ENCODE data around the gene PIGM. TPM values are rescaled to one million over a fixed set of nuclear protein-coding genes. Genes with fewer than 3 reads are reported as not detected.
A peak's percentile ranks its signal among the peaks of the same experiment; 100 is the strongest.

The PIGM gene
- total RNA-seq (3.1 TPM), polyA plus RNA-seq (5.7 TPM)
- long read RNA-seq, donor 1, full-length matches to known transcripts: 2 of 2 reads
- long read RNA-seq, donor 1, partial matches to known transcripts: 0 of 2 reads
- long read RNA-seq, donor 1, other reads (novel, unspliced or antisense): 0 of 2 reads
- long read RNA-seq, donor 2, full-length matches to known transcripts: 49 of 49 reads
- long read RNA-seq, donor 2, partial matches to known transcripts: 0 of 49 reads
- long read RNA-seq, donor 2, other reads (novel, unspliced or antisense): 0 of 49 reads
- long read RNA-seq, donor 3, full-length matches to known transcripts: 32 of 32 reads
- long read RNA-seq, donor 3, partial matches to known transcripts: 0 of 32 reads
- long read RNA-seq, donor 3, other reads (novel, unspliced or antisense): 0 of 32 reads
- long read RNA-seq, donor 4, full-length matches to known transcripts: 18 of 18 reads
- long read RNA-seq, donor 4, partial matches to known transcripts: 0 of 18 reads
- long read RNA-seq, donor 4, other reads (novel, unspliced or antisense): 0 of 18 reads
- long read RNA-seq, donor 5, full-length matches to known transcripts: 47 of 47 reads
- long read RNA-seq, donor 5, partial matches to known transcripts: 0 of 47 reads
- long read RNA-seq, donor 5, other reads (novel, unspliced or antisense): 0 of 47 reads
- long read RNA-seq, donor 6, full-length matches to known transcripts: 22 of 22 reads
- long read RNA-seq, donor 6, partial matches to known transcripts: 0 of 22 reads
- long read RNA-seq, donor 6, other reads (novel, unspliced or antisense): 0 of 22 reads
- long read RNA-seq, donor 7, full-length matches to known transcripts: 17 of 17 reads
- long read RNA-seq, donor 7, partial matches to known transcripts: 0 of 17 reads
- long read RNA-seq, donor 7, other reads (novel, unspliced or antisense): 0 of 17 reads
- long read RNA-seq, donor 8, full-length matches to known transcripts: 6 of 6 reads
- long read RNA-seq, donor 8, partial matches to known transcripts: 0 of 6 reads
- long read RNA-seq, donor 8, other reads (novel, unspliced or antisense): 0 of 6 reads
- long read RNA-seq, donor 9, full-length matches to known transcripts: 16 of 16 reads
- long read RNA-seq, donor 9, partial matches to known transcripts: 0 of 16 reads
- long read RNA-seq, donor 9, other reads (novel, unspliced or antisense): 0 of 16 reads
- long read RNA-seq, donor 10, full-length matches to known transcripts: 9 of 9 reads
- long read RNA-seq, donor 10, partial matches to known transcripts: 0 of 9 reads
- long read RNA-seq, donor 10, other reads (novel, unspliced or antisense): 0 of 9 reads

DNA sequence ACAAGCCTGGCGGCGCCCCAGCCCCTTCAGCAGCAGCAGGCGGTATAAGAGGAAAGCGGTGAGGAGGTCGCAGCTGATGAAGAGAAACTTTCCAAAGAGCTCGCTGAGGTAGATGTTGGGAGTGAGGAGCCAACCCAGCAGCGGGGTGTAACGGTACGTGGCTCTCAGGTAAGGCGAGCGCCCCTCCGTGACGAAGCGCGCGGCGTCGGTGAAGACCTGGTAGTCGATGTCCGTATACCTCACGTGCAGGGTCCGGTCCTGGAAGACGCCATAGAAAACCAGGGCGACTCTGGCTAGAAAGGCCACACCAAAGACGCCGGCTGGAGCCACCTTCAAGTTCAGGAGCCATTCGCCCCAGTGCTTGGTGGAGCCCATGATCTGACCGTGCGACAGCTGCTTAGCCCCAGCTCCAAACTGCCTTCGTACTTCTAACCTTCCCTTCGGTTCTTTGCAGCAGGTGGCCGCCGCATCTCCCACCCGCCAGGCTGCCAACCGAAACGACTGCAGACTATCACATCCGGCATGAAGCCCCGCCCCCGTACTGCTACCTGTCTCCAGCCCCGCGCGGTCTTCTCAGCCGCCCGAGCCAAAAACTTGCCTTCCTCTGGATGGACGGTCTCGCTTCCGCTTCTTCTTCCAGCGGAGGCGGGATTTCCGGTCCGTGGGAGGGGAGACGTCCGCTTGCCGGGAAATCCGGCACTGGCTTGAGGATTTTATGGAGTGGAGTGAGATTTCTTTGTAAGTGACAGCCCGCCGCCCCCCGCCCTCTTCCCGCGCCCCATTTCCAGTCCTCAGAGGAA is at the start of gene PIGM:
TSS of gene PIGM (minus strand) at position 626 of the 800 bp plus-strand sequence. CDS start at position 375, 251 bp downstream.
- no peaks in the 10 kb centered on the region for H3K36me3 ChIP-seq (ENCODE audit: control insufficient read depth in 2 of 2, insufficient read depth in 2 of 2, low read length in 1 of 2)

GRCh38 chr1:160081261-160081936 is 49.6 kb upstream of the PIGM start, which contains the start of gene KCNJ9:
KCNJ9 (plus strand) TSS chr1:160081538; CDS start chr1:160084031, 2,493 bp downstream.
- Histone ChIP-seq H3K9me3 (ENCODE audit: control insufficient read depth in 2 of 2, insufficient read depth in 1 of 2, low read length in 1 of 2) (no peaks in the 10 kb centered on the region), H3K4me3 (ENCODE audit: low read length in 2 of 2) (no peak within 1 kb of the TSS), H3K27ac (ENCODE audit: low read depth in 1 of 2, low read length in 1 of 2) (no peak within 1 kb of the TSS), H3K36me3 (ENCODE audit: control insufficient read depth in 2 of 2, insufficient read depth in 2 of 2, low read length in 1 of 2) (peaks cover 0 to 4% of the 10 kb centered on the region in 2 donors), H3K4me1 (ENCODE audit: control insufficient read depth in 2 of 2, insufficient read depth in 2 of 2, low read length in 2 of 2) (peaks cover 3 to 8% of the 10 kb centered on the region in 2 donors), H3K27me3 (ENCODE audit: control insufficient read depth in 2 of 2, insufficient read depth in 1 of 2, low read length in 1 of 2) (peaks cover 19 to 79% of the 10 kb centered on the region in 2 donors)
- 25% methylated on average over 14 of the region's 14 CpGs for WGBS
- no peak for DNase-seq (ENCODE audit: low read depth in 6 of 9, low spot score in 9 of 9)

More for the DNA sequence above, at the start of gene PIGM:
- H3K27ac ChIP-seq (ENCODE audit: low read depth in 1 of 2, low read length in 1 of 2): peak within 1 kb of the TSS; percentile 78 to 83
- peak within 1 kb of the TSS; percentile 82 to 83 for H3K4me3 ChIP-seq (ENCODE audit: low read length in 2 of 2)
- H3K4me1 ChIP-seq (ENCODE audit: control insufficient read depth in 2 of 2, insufficient read depth in 2 of 2, low read length in 2 of 2): peaks cover 11 to 14% of the 10 kb centered on the region in 2 donors
- peak; percentile 84 to 97 (median 93) for DNase-seq (ENCODE audit: low read depth in 6 of 9, low spot score in 9 of 9)
- peaks cover 0 to 2% of the 10 kb centered on the region in 2 donors for H3K27me3 ChIP-seq (ENCODE audit: control insufficient read depth in 2 of 2, insufficient read depth in 1 of 2, low read length in 1 of 2)
- WGBS: under 1% methylated on average over 60 of the region's 60 CpGs
- no peaks in the 10 kb centered on the region for H3K9me3 ChIP-seq (ENCODE audit: control insufficient read depth in 2 of 2, insufficient read depth in 1 of 2, low read length in 1 of 2)

GRCh38 chr1:160080381-160081100 is 48.8 kb upstream of the PIGM start:
- Histone ChIP-seq H3K4me1 (ENCODE audit: control insufficient read depth in 2 of 2, insufficient read depth in 2 of 2, low read length in 2 of 2) (peaks cover 3 to 5% of the 10 kb centered on the region in 2 donors), H3K9me3 (ENCODE audit: control insufficient read depth in 2 of 2, insufficient read depth in 1 of 2, low read length in 1 of 2) (no peaks in the 10 kb centered on the region), H3K27me3 (ENCODE audit: control insufficient read depth in 2 of 2, insufficient read depth in 1 of 2, low read length in 1 of 2) (peaks cover 19 to 86% of the 10 kb centered on the region in 2 donors), H3K27ac (ENCODE audit: low read depth in 1 of 2, low read length in 1 of 2) (no peak overlapping the region), H3K36me3 (ENCODE audit: control insufficient read depth in 2 of 2, insufficient read depth in 2 of 2, low read length in 1 of 2) (no peaks in the 10 kb centered on the region), H3K4me3 (ENCODE audit: low read length in 2 of 2) (no peak overlapping the region)
- no peak for DNase-seq (ENCODE audit: low read depth in 6 of 9, low spot score in 9 of 9)
- 74% methylated on average over 6 of the region's 6 CpGs for WGBS

DNA sequence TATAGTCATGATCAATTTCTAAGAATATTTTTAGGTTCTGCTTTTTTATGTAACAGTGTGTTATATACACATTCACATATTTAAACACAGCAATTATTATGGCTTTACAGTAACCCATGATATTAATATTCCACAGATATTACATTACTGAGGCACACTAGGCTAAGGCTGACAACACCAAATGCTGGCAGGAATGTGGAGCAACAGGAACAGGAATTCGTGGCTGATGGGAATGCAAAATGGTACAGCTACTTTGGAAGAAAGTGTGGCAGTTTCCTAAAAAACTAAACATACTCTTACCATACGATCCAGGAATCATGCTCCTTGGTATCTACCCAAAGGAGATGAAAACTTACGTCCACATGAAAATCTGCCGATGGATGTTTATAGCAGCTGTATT is 47.7 kb upstream of the PIGM start:
- Histone ChIP-seq H3K9me3 (ENCODE audit: control insufficient read depth in 2 of 2, insufficient read depth in 1 of 2, low read length in 1 of 2) (no peaks in the 10 kb centered on the region), H3K27me3 (ENCODE audit: control insufficient read depth in 2 of 2, insufficient read depth in 1 of 2, low read length in 1 of 2) (peaks cover 19 to 84% of the 10 kb centered on the region in 2 donors), H3K27ac (ENCODE audit: low read depth in 1 of 2, low read length in 1 of 2) (no peak overlapping the region), H3K4me1 (ENCODE audit: control insufficient read depth in 2 of 2, insufficient read depth in 2 of 2, low read length in 2 of 2) (peaks cover 3 to 5% of the 10 kb centered on the region in 2 donors), H3K4me3 (ENCODE audit: low read length in 2 of 2) (no peak overlapping the region), H3K36me3 (ENCODE audit: control insufficient read depth in 2 of 2, insufficient read depth in 2 of 2, low read length in 1 of 2) (no peaks in the 10 kb centered on the region)
- DNase-seq (ENCODE audit: low read depth in 6 of 9, low spot score in 9 of 9): no peak
- WGBS: 82% methylated on average over 4 of the region's 4 CpGs

GRCh38 chr1:160078512-160079195 is 46.9 kb upstream of the PIGM start:
- Histone ChIP-seq H3K27me3 (ENCODE audit: control insufficient read depth in 2 of 2, insufficient read depth in 1 of 2, low read length in 1 of 2) (peaks cover 16 to 76% of the 10 kb centered on the region in 2 donors), H3K4me3 (ENCODE audit: low read length in 2 of 2) (no peak overlapping the region), H3K36me3 (ENCODE audit: control insufficient read depth in 2 of 2, insufficient read depth in 2 of 2, low read length in 1 of 2) (no peaks in the 10 kb centered on the region), H3K4me1 (ENCODE audit: control insufficient read depth in 2 of 2, insufficient read depth in 2 of 2, low read length in 2 of 2) (peaks cover 0 to under 1% of the 10 kb centered on the region in 2 donors), H3K27ac (ENCODE audit: low read depth in 1 of 2, low read length in 1 of 2) (no peak overlapping the region), H3K9me3 (ENCODE audit: control insufficient read depth in 2 of 2, insufficient read depth in 1 of 2, low read length in 1 of 2) (no peaks in the 10 kb centered on the region)
- WGBS: 28% methylated on average over 8 of the region's 8 CpGs
- peak in 2 of 9 donors; percentile 66 for DNase-seq (ENCODE audit: low read depth in 6 of 9, low spot score in 9 of 9)

GRCh38 chr1:160077486-160077885 is 45.7 kb upstream of the PIGM start:
- Histone ChIP-seq H3K4me1 (ENCODE audit: control insufficient read depth in 2 of 2, insufficient read depth in 2 of 2, low read length in 2 of 2) (no peaks in the 10 kb centered on the region), H3K4me3 (ENCODE audit: low read length in 2 of 2) (no peak overlapping the region), H3K27ac (ENCODE audit: low read depth in 1 of 2, low read length in 1 of 2) (no peak overlapping the region), H3K9me3 (ENCODE audit: control insufficient read depth in 2 of 2, insufficient read depth in 1 of 2, low read length in 1 of 2) (no peaks in the 10 kb centered on the region), H3K36me3 (ENCODE audit: control insufficient read depth in 2 of 2, insufficient read depth in 2 of 2, low read length in 1 of 2) (no peaks in the 10 kb centered on the region), H3K27me3 (ENCODE audit: control insufficient read depth in 2 of 2, insufficient read depth in 1 of 2, low read length in 1 of 2) (peaks cover 6 to 69% of the 10 kb centered on the region in 2 donors)
- DNase-seq (ENCODE audit: low read depth in 6 of 9, low spot score in 9 of 9): no peak

DNA sequence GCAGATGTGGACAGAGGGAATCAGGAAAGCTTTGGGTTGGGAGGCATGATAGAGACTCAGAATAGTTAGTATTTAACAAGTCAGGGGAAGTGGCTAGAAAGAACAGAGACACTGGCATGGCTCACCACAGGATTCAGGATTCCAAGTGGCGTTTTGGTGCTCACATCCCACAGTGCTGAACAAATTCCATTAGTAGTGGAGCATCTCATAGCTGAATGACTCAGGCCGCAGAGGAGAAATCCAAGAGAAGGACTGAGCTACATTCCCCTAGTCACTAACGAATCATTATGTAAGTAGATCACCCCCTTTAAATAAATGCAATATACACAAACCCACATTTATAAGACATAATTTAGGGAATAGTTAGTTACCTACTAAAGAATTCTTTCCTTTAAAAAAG is 44.5 kb upstream of the PIGM start:
- Histone ChIP-seq H3K36me3 (ENCODE audit: control insufficient read depth in 2 of 2, insufficient read depth in 2 of 2, low read length in 1 of 2) (no peaks in the 10 kb centered on the region), H3K4me1 (ENCODE audit: control insufficient read depth in 2 of 2, insufficient read depth in 2 of 2, low read length in 2 of 2) (peaks cover 0 to 5% of the 10 kb centered on the region in 2 donors), H3K4me3 (ENCODE audit: low read length in 2 of 2) (no peak overlapping the region), H3K27me3 (ENCODE audit: control insufficient read depth in 2 of 2, insufficient read depth in 1 of 2, low read length in 1 of 2) (peaks cover 6 to 65% of the 10 kb centered on the region in 2 donors), H3K9me3 (ENCODE audit: control insufficient read depth in 2 of 2, insufficient read depth in 1 of 2, low read length in 1 of 2) (no peaks in the 10 kb centered on the region), H3K27ac (ENCODE audit: low read depth in 1 of 2, low read length in 1 of 2) (no peak overlapping the region)
- 96% methylated on average over 3 of the region's 3 CpGs for WGBS
- no peak for DNase-seq (ENCODE audit: low read depth in 6 of 9, low spot score in 9 of 9)

All from thymus (tissue), 14 donors.